DOHH2 (cell line): Measurements from ENCODE around the gene KLHL7.

Experiments
- H3F3A ChIP-seq: fragments of 200-600 bp; sonication (generic), shearing (Covaris generic); 2 replicates; pipeline ENCODE4 v1.6.0; 2016; ENCODE audit warnings: antibody characterized with exemption, mild to moderate bottlenecking; ENCODE audit not compliant: control insufficient read depth, insufficient read depth
- H3K27ac ChIP-seq: fragments of 200-600 bp; sonication (generic); 2 replicates; pipeline ENCODE4 v1.5.1; 2014; ENCODE audit warnings: low read depth, mild to moderate bottlenecking, low read length, moderate library complexity
- H3K27me3 ChIP-seq: fragments of 200-600 bp; sonication (generic); 2 replicates; pipeline ENCODE4 v1.6.1; 2014; ENCODE audit warnings: mild to moderate bottlenecking, low read length, mixed read lengths; ENCODE audit not compliant: control insufficient read depth
- H3K36me3 ChIP-seq: fragments of 200-600 bp; sonication (generic); 2 replicates; pipeline ENCODE4 v1.6.1; 2014; ENCODE audit warnings: mild to moderate bottlenecking, low read length, moderate library complexity, mixed read lengths; ENCODE audit not compliant: control insufficient read depth
- H3K4me1 ChIP-seq: fragments of 200-600 bp; sonication (generic); 2 replicates; pipeline ENCODE4 v1.6.1; 2014; ENCODE audit warnings: mild to moderate bottlenecking, low read length, mixed read lengths; ENCODE audit not compliant: control insufficient read depth
- H3K4me2 ChIP-seq: fragments of 200-600 bp; sonication (generic); 2 replicates; pipeline ENCODE4 v1.6.0; 2014; ENCODE audit warnings: mild to moderate bottlenecking, low read length, moderate library complexity
- H3K4me3 ChIP-seq: fragments of 200-600 bp; sonication (generic); 2 replicates; pipeline ENCODE4 v1.5.1; 2014; ENCODE audit warnings: mild to moderate bottlenecking, low read length, mixed read lengths
- H3K79me2 ChIP-seq: fragments of 200-600 bp; sonication (generic); 2 replicates; pipeline ENCODE4 v1.6.1; 2014; ENCODE audit warnings: mild to moderate bottlenecking, low read length, mixed read lengths; ENCODE audit not compliant: control insufficient read depth
- H3K9me2 ChIP-seq: fragments of 200-600 bp; sonication (generic); replicated peaks from 2 replicates; pipeline ENCODE4 v1.6.1; 2014; ENCODE audit warnings: mild to moderate bottlenecking, low read length, mixed read lengths; ENCODE audit not compliant: control insufficient read depth
- H3K9me3 ChIP-seq: fragments of 200-600 bp; sonication (generic); 2 replicates; pipeline ENCODE4 v1.6.1; 2014; ENCODE audit warnings: antibody characterized with exemption, low read length, mixed read lengths; ENCODE audit not compliant: control insufficient read depth, insufficient read depth
- H4K20me1 ChIP-seq: fragments of 200-600 bp; sonication (generic); 2 replicates; pipeline ENCODE4 v1.6.0; 2014; ENCODE audit warnings: low read depth, mild to moderate bottlenecking, antibody characterized with exemption, low read length, moderate library complexity; ENCODE audit not compliant: control insufficient read depth, insufficient read depth
- CTCF ChIP-seq: fragments of 200-600 bp; sonication (generic); IDR thresholded peaks from one replicate; pipeline ENCODE4 v1.5.1; 2014; ENCODE audit warnings: antibody characterized with exemption, mild to moderate bottlenecking, low read depth, low read length; ENCODE audit not compliant: poor library complexity, severe bottlenecking
- EZH2phosphoT487 ChIP-seq: fragments of 200-600 bp; sonication (generic); IDR thresholded peaks from 2 replicates; pipeline ENCODE4 v1.6.1; 2017; ENCODE audit warnings: borderline replicate concordance, mild to moderate bottlenecking, antibody characterized with exemption, low read length, moderate library complexity, mixed read lengths

Gene KLHL7

GRCh38 chr7:23212841-23213240, 107.3 kb downstream of the KLHL7 start:
- H3K36me3 ChIP-seq: no peaks in the 10 kb centered on the region
- no peaks in the 10 kb centered on the region for H3K9me3 ChIP-seq
- no peak for TF ChIP-seq EZH2phosphoT487
- no peak for TF ChIP-seq CTCF
- peaks cover 7% of the 10 kb centered on the region; the same call in 1 of the 2 replicates for H3K4me1 ChIP-seq
- no peaks in the 10 kb centered on the region for H3F3A ChIP-seq
- H3K4me2 ChIP-seq: no peak overlapping the region
- no peaks in the 10 kb centered on the region for H3K9me2 ChIP-seq
- no peaks in the 10 kb centered on the region for H4K20me1 ChIP-seq
- no peak overlapping the region for H3K4me3 ChIP-seq
- H3K27me3 ChIP-seq: peaks cover 8% of the 10 kb centered on the region; the same call in 1 of the 2 replicates
- H3K27ac ChIP-seq: no peak overlapping the region
- no peaks in the 10 kb centered on the region for H3K79me2 ChIP-seq

- no peaks in the 10 kb centered on the region for H3K36me3 ChIP-seq
- H3K4me2 ChIP-seq: no peak overlapping the region
- H3K9me2 ChIP-seq: no peaks in the 10 kb centered on the region
- H3K4me3 ChIP-seq: no peak overlapping the region
- no peaks in the 10 kb centered on the region for H3K9me3 ChIP-seq
- H3K27ac ChIP-seq: no peak overlapping the region
- H4K20me1 ChIP-seq: no peaks in the 10 kb centered on the region
- peaks cover 16% of the 10 kb centered on the region; the same call in 1 of the 2 replicates for H3K27me3 ChIP-seq
- H3K4me1 ChIP-seq: no peaks in the 10 kb centered on the region
- H3K79me2 ChIP-seq: no peaks in the 10 kb centered on the region
- TF ChIP-seq CTCF (no peak), EZH2phosphoT487 (no peak)
- no peaks in the 10 kb centered on the region for H3F3A ChIP-seq
These were observed 108.2 kb downstream of the KLHL7 start for GRCh38 chr7:23213755-23214154.

GRCh38 chr7:23214423-23214822, 108.8 kb downstream of the KLHL7 start:
- H3K4me1 ChIP-seq: no peaks in the 10 kb centered on the region
- H3K27me3 ChIP-seq: peaks cover 17% of the 10 kb centered on the region; the same call in 1 of the 2 replicates
- H3K4me2 ChIP-seq: no peak overlapping the region
- H3K79me2 ChIP-seq: no peaks in the 10 kb centered on the region
- H3K36me3 ChIP-seq: no peaks in the 10 kb centered on the region
- H3K9me2 ChIP-seq: no peaks in the 10 kb centered on the region
- H3K4me3 ChIP-seq: no peak overlapping the region
- TF ChIP-seq CTCF: no peak
- no peak for TF ChIP-seq EZH2phosphoT487
- H3K9me3 ChIP-seq: no peaks in the 10 kb centered on the region
- H4K20me1 ChIP-seq: no peaks in the 10 kb centered on the region
- no peak overlapping the region for H3K27ac ChIP-seq
- no peaks in the 10 kb centered on the region for H3F3A ChIP-seq
